ENCODE data around the gene HECW1.

- no peak for TF ChIP-seq ZNF335 (CRISPR knock-in tag; IDR thresholded peaks at IDR 0.05)
- no peak for TF ChIP-seq HIVEP1 (CRISPR knock-in tag; IDR thresholded peaks at IDR 0.05)
- TF ChIP-seq ELF1 (CRISPR knock-in tag; IDR thresholded peaks at IDR 0.05): no peak
- TF ChIP-seq SALL2 (CRISPR knock-in tag; IDR thresholded peaks at IDR 0.05): no peak
- TF ChIP-seq U2AF2 (IDR thresholded peaks at IDR 0.05; ENCODE audit: low read depth, low read length): no peak
- TF ChIP-seq, protein P1, sequence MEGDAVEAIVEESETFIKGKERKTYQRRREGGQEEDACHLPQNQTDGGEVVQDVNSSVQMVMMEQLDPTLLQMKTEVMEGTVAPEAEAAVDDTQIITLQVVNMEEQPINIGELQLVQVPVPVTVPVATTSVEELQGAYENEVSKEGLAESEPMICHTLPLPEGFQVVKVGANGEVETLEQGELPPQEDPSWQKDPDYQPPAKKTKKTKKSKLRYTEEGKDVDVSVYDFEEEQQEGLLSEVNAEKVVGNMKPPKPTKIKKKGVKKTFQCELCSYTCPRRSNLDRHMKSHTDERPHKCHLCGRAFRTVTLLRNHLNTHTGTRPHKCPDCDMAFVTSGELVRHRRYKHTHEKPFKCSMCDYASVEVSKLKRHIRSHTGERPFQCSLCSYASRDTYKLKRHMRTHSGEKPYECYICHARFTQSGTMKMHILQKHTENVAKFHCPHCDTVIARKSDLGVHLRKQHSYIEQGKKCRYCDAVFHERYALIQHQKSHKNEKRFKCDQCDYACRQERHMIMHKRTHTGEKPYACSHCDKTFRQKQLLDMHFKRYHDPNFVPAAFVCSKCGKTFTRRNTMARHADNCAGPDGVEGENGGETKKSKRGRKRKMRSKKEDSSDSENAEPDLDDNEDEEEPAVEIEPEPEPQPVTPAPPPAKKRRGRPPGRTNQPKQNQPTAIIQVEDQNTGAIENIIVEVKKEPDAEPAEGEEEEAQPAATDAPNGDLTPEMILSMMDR (CRISPR knock-in tag; IDR thresholded peaks at IDR 0.05): no peak
- no peak for TF ChIP-seq ZBTB8A (CRISPR knock-in tag; IDR thresholded peaks at IDR 0.05; ENCODE audit: borderline replicate concordance, low read depth)
- no peak for TF ChIP-seq GABPB1 (CRISPR knock-in tag; IDR thresholded peaks at IDR 0.05)
- TF ChIP-seq EZH2 (conservative IDR thresholded peaks at IDR 0.05; ENCODE audit: low read depth, low read length): no peak
- no peak for TF ChIP-seq KMT2B (CRISPR knock-in tag; IDR thresholded peaks at IDR 0.05)
- TF ChIP-seq ZNF30 (CRISPR knock-in tag; IDR thresholded peaks at IDR 0.05): no peak
- no peak for TF ChIP-seq ZNF317 (CRISPR knock-in tag; IDR thresholded peaks at IDR 0.05)
- no peak for TF ChIP-seq NFE2L2 (IDR thresholded peaks at IDR 0.05; ENCODE audit: low read length)
- no peak for TF ChIP-seq ZZZ3 (CRISPR knock-in tag; IDR thresholded peaks at IDR 0.05; ENCODE audit: borderline replicate concordance)
These were observed 353.4 kb downstream of the HECW1 start for GRCh38 chr7:43465581-43466554.

Measured in HepG2 (cell line).